ENCODE data around the gene IQCH. TPM values are rescaled to one million over a fixed set of nuclear protein-coding genes. Genes with fewer than 3 reads are reported as not detected.

Gene IQCH
- polyA plus RNA-seq, 1 donor (not counting 4 experiments of a cell fraction or from before 2014, with no cell fraction given), result 2.6 TPM

- Histone ChIP-seq H3K27ac (ENCODE audit: control insufficient read depth, insufficient read depth, low read length) (no peak overlapping the region), H3K9me1 (ENCODE audit: control insufficient read depth, extremely low read depth, insufficient read depth, low read length) (no peaks in the 10 kb centered on the region), H3K4me2 (ENCODE audit: control insufficient read depth, extremely low read depth, insufficient read depth, low read depth, low read length) (no peak overlapping the region), H3K79me2 (ENCODE audit: control insufficient read depth, insufficient read depth, low read length) (no peaks in the 10 kb centered on the region), H3K36me3 (ENCODE audit: control insufficient read depth in 2 of 2, extremely low read depth in 1 of 2, insufficient read depth in 2 of 2, low read length in 2 of 2) (no peaks in the 10 kb centered on the region), H4K20me1 (ENCODE audit: control insufficient read depth, extremely low read depth, insufficient read depth, low read length) (no peaks in the 10 kb centered on the region), H3K9me3 (ENCODE audit: control insufficient read depth, low read depth, low read length) (no peaks in the 10 kb centered on the region), H3K4me1 (ENCODE audit: control insufficient read depth, extremely low read depth, insufficient read depth, low read length) (no peaks in the 10 kb centered on the region), H2AFZ (ENCODE audit: control insufficient read depth, low read length) (no peak overlapping the region), H3K9ac (ENCODE audit: control insufficient read depth, extremely low read depth, insufficient read depth, low read length) (no peak overlapping the region), H3K27me3 (ENCODE audit: control insufficient read depth, extremely low read depth, insufficient read depth, low read length) (no peaks in the 10 kb centered on the region), H3K4me3 (ENCODE audit: control insufficient read depth in 2 of 3, extremely low read depth in 1 of 3, insufficient read depth in 2 of 3, low read depth in 1 of 3, low read length in 3 of 3) (no peak overlapping the region)
- dilution Hi-C loops (cut with MboI; ENCODE audit: extremely low pct_ligation_motif_present, low sequenced_read_pairs), result no loop called here
- DNase-seq (ENCODE audit: low read depth, low spot score), result no peak
- FAIRE-seq, result no peak
- TF ChIP-seq EZH2 (IDR thresholded peaks at IDR 0.05; ENCODE audit: low read length), result no peak
- TF ChIP-seq, protein P1, sequence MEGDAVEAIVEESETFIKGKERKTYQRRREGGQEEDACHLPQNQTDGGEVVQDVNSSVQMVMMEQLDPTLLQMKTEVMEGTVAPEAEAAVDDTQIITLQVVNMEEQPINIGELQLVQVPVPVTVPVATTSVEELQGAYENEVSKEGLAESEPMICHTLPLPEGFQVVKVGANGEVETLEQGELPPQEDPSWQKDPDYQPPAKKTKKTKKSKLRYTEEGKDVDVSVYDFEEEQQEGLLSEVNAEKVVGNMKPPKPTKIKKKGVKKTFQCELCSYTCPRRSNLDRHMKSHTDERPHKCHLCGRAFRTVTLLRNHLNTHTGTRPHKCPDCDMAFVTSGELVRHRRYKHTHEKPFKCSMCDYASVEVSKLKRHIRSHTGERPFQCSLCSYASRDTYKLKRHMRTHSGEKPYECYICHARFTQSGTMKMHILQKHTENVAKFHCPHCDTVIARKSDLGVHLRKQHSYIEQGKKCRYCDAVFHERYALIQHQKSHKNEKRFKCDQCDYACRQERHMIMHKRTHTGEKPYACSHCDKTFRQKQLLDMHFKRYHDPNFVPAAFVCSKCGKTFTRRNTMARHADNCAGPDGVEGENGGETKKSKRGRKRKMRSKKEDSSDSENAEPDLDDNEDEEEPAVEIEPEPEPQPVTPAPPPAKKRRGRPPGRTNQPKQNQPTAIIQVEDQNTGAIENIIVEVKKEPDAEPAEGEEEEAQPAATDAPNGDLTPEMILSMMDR (optimal IDR thresholded peaks at IDR 0.05 in 1 of 3, IDR thresholded peaks at IDR 0.05 in 1 of 3, conservative IDR thresholded peaks at IDR 0.05 in 1 of 3; ENCODE audit: extremely low read depth in 1 of 3, insufficient read depth in 2 of 3, low read length in 3 of 3), result no peak
Observed at GRCh38 chr15:67366904-67367303, 112.3 kb downstream of the IQCH start.

- DNase-seq (ENCODE audit: low read depth, low spot score) (no peak), FAIRE-seq (no peak)
- no peaks in the 10 kb centered on the region for H3K9me1 ChIP-seq (ENCODE audit: control insufficient read depth, extremely low read depth, insufficient read depth, low read length)
- dilution Hi-C loops (cut with MboI; ENCODE audit: extremely low pct_ligation_motif_present, low sequenced_read_pairs), result no loop called here
- no peak overlapping the region for H3K27ac ChIP-seq (ENCODE audit: control insufficient read depth, insufficient read depth, low read length)
- no peak overlapping the region for H2AFZ ChIP-seq (ENCODE audit: control insufficient read depth, low read length)
- TF ChIP-seq EZH2 (IDR thresholded peaks at IDR 0.05; ENCODE audit: low read length), result no peak
- TF ChIP-seq, protein P1 (optimal IDR thresholded peaks at IDR 0.05 in 1 of 3, IDR thresholded peaks at IDR 0.05 in 1 of 3, conservative IDR thresholded peaks at IDR 0.05 in 1 of 3; ENCODE audit: extremely low read depth in 1 of 3, insufficient read depth in 2 of 3, low read length in 3 of 3), result no peak
- no peak overlapping the region for H3K4me3 ChIP-seq (ENCODE audit: control insufficient read depth in 2 of 3, extremely low read depth in 1 of 3, insufficient read depth in 2 of 3, low read depth in 1 of 3, low read length in 3 of 3)
- H3K4me2 ChIP-seq (ENCODE audit: control insufficient read depth, extremely low read depth, insufficient read depth, low read depth, low read length), result no peak overlapping the region
- no peaks in the 10 kb centered on the region for H3K9me3 ChIP-seq (ENCODE audit: control insufficient read depth, low read depth, low read length)
- H3K9ac ChIP-seq (ENCODE audit: control insufficient read depth, extremely low read depth, insufficient read depth, low read length), result no peak overlapping the region
- H4K20me1 ChIP-seq (ENCODE audit: control insufficient read depth, extremely low read depth, insufficient read depth, low read length), result no peaks in the 10 kb centered on the region
- no peaks in the 10 kb centered on the region for H3K79me2 ChIP-seq (ENCODE audit: control insufficient read depth, insufficient read depth, low read length)
- H3K36me3 ChIP-seq (ENCODE audit: control insufficient read depth in 2 of 2, extremely low read depth in 1 of 2, insufficient read depth in 2 of 2, low read length in 2 of 2), result no peaks in the 10 kb centered on the region
- H3K4me1 ChIP-seq (ENCODE audit: control insufficient read depth, extremely low read depth, insufficient read depth, low read length), result no peaks in the 10 kb centered on the region
- no peaks in the 10 kb centered on the region for H3K27me3 ChIP-seq (ENCODE audit: control insufficient read depth, extremely low read depth, insufficient read depth, low read length)
Observed at GRCh38 chr15:67369359-67369998, 114.9 kb downstream of the IQCH start.
